ENCODE measurements around the gene NINJ1.

Gene NINJ1

DNA sequence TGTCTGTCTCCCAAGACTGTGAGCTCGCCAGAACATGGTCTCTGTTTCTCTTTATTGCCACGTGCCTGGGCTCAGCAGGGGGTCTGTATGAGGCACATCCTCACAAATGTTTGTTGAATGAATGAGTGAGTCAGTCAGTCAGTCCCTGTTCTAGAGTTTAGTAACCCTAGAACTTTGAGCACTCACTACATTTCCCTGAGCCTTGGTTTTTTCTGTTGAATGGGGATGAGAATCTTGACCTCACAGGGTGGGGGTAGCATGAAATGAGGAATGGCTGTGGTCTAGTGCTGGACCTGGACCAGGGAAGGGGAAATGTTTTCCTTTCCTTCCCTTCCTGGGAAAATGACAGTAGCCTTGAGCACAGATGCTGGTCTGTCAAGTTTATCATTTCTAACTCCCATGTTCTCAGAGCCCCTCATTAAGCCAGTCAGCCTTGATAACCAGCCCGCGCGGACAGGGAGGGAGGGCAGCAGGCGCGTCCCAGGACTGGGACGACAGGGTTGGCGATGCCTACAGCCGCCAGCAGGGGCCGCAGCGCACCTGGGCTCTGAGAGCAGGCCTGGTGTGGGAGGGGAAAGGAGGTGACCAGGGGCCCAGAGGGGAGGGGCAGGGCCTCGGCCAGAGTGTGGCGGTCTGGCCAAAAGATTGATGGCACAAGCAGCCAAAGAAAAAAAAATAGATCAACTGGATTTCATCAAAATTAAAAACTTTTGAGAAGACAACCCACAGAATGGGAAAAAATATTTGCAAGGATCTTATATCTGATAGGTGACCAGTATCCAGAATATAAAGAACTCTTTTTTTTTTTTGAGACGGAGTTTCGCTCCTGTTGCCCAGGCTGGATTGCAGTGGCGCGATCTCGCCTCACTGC is 25.8 kb upstream of the NINJ1 start:
- no peak overlapping the region for H3K4me3 ChIP-seq (replicated peaks; ENCODE audit: low read depth, low read length)
- TF ChIP-seq, protein P1, sequence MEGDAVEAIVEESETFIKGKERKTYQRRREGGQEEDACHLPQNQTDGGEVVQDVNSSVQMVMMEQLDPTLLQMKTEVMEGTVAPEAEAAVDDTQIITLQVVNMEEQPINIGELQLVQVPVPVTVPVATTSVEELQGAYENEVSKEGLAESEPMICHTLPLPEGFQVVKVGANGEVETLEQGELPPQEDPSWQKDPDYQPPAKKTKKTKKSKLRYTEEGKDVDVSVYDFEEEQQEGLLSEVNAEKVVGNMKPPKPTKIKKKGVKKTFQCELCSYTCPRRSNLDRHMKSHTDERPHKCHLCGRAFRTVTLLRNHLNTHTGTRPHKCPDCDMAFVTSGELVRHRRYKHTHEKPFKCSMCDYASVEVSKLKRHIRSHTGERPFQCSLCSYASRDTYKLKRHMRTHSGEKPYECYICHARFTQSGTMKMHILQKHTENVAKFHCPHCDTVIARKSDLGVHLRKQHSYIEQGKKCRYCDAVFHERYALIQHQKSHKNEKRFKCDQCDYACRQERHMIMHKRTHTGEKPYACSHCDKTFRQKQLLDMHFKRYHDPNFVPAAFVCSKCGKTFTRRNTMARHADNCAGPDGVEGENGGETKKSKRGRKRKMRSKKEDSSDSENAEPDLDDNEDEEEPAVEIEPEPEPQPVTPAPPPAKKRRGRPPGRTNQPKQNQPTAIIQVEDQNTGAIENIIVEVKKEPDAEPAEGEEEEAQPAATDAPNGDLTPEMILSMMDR (IDR thresholded peaks at IDR 0.05; ENCODE audit: low read length, missing control alignments): peak; percentile 87
- peak; percentile 73 for DNase-seq (ENCODE audit: low read depth)

DNA sequence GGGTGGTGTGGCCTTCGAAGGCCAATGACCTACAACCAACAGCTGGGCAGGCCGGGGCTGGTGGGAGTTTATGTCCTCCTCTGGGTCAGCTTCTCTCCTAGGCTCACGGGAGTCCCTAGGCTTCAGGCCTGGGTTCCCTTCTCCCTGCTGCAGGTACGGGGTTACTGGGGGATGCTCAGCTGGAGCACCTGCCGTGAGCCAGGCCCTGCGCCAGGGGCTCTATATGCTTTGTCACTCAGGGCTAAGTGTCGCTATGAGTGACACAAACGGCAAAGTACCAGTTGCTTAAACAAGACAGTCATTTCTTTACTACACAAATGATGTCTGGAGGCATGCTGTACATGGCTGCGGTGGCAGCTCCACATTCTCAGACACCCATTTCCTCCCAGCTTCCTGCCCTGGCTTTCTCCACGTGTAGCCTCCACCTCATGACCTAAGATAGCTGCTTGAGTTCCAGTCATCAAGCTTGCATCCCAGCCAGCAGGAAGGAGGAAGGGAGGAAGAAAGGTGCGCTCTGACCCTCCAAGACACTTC is 22.5 kb upstream of the NINJ1 start:
- TF ChIP-seq, protein P1 (IDR thresholded peaks at IDR 0.05; ENCODE audit: low read length, missing control alignments): no peak
- no peak for DNase-seq (ENCODE audit: low read depth)
- H3K4me3 ChIP-seq (replicated peaks; ENCODE audit: low read depth, low read length): no peak overlapping the region

DNA sequence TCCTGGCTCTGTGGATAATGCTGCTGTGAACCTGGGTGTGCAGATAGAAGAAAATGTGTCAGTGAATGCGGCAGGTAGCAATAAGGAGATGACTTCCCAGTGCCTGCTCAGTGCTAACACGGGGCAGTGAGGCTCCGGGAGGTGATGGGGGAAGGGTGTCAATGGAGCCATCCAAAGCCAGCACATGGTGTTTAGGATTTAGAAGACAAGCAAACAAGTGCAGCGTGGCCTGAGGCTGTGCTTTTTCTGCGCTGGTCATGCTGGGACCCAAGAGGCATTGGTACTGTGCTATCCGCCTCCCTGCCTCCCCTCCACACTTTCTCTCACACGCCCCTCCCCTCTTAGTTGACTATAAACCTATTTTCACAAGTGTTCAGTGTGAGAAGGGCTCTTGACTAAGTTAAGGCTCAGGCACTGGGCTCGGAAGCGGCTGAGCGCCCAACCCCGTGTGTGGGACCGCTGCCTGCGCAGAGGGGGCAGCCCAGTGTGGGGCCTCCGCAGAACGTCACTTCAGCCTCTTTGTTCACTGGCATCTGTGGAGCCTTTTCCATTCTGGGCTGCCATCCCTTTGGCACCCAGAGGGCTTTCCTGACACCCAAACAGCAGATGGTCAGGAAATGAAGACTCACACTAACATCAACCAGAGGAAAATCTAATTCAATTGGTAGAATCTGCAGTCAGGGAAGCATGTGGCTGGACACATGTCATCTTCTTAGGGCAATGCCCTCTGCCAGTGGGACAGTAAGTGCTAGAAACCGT is 21.8 kb upstream of the NINJ1 start:
- no peak overlapping the region for H3K4me3 ChIP-seq (replicated peaks; ENCODE audit: low read depth, low read length)
- TF ChIP-seq, protein P1 (IDR thresholded peaks at IDR 0.05; ENCODE audit: low read length, missing control alignments): no peak
- DNase-seq (ENCODE audit: low read depth): no peak

DNA sequence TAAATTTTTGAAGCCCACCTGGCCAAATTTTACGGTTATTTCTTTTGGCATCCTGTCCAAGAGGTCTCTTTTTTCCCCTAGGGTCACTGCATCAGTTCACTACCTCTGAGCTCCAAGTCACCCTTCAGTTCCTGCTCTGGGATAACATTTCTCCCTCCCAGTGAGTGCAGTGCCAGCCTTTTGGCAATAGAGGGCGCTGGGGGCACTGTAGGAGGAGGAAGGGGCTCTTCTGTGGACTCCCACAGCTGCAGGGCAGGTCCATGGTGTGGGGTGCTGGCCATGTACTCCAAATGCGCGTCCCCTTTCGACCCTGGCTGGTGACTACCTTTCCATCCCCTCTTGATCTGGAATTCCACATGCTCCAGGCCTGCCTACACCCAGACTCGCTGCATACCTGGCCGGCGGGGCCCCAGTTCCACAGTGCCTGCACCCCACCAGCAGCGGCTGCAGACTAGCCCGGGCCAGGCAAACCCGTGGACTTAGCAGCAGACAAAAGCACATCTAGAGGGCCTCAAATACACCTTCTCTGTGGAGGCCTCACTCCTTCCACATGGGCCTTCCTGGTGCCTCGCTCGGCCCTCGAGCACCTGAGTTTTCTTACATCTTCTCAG is 20.3 kb upstream of the NINJ1 start:
- DNase-seq (ENCODE audit: low read depth): no peak
- no peak overlapping the region for H3K4me3 ChIP-seq (replicated peaks; ENCODE audit: low read depth, low read length)

DNA sequence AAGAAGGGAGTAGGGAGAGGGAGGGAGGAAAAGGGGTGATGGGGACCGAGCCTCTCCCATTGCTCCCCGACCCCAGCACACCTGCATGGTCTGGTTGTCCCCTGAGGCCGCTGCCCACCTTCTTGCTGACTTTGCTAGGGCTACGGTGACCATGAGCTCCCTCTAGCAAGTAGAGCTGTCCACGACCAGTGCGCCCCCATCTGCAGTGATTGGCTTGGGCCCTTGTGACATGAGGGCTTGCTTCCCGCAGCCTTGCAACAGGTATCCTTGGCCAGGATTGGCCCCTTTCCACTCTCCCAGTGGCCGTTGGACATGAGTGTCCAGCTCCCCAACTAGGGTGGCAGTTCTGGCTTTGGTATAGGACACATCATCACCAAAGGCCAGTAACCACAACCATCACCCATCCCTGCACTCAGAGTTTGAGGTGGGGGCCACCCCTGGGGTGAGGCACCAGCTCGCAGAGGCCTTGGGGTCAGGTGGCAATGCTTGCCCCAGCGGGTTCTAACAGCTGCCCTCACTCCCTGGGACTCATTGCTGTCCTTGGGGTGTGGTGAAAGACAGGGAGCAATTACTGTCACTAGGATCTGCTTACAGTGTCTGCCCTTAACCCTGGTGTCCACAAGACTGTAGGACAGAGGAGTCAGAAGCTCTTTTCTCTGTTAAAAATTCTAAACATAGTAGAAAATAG is 17.2 kb upstream of the NINJ1 start:
- no peak overlapping the region for H3K4me3 ChIP-seq (replicated peaks; ENCODE audit: low read depth, low read length)
- TF ChIP-seq, protein P1 (IDR thresholded peaks at IDR 0.05; ENCODE audit: low read length, missing control alignments): no peak

More for the DNA sequence above, 20.3 kb upstream of the NINJ1 start:
- TF ChIP-seq, protein P1 (IDR thresholded peaks at IDR 0.05; ENCODE audit: low read length, missing control alignments): peak; percentile 63

DNA sequence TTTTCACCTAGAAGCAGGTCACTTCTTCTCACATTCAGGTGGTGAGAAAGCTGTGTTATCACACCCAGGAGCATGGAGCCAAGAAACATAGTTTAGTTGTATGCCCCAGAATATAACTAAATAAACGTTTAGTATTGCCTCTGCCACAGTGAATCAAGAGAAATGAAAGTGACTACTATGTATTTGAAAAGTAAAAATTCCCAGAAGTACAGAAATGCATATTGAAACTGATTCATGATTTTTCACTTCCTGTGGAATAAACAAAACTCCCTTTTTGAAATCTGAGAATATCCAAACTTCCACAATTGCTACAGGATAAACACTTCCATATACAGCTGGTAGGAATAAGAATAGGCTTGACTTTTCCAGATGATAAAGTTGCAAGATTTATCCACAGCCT is 15.3 kb upstream of the NINJ1 start:
- no peak for DNase-seq (ENCODE audit: low read depth)
- TF ChIP-seq, protein P1 (IDR thresholded peaks at IDR 0.05; ENCODE audit: low read length, missing control alignments): no peak
- no peak overlapping the region for H3K4me3 ChIP-seq (replicated peaks; ENCODE audit: low read depth, low read length)

More for the DNA sequence above, 17.2 kb upstream of the NINJ1 start:
- DNase-seq (ENCODE audit: low read depth): no peak

Measured in fibroblast of pulmonary artery (primary cell).